KMS-11 (cell line): ENCODE measurements around the gene SIRT4.

Source experiments
- H2AFZ ChIP-seq: fragments of 200-600 bp; sonication (generic); 2 replicates; pipeline ENCODE4 v1.6.1; 2016; ENCODE audit warnings: antibody characterized with exemption, mixed run types, low read depth
- H3K27ac ChIP-seq: fragments of 200-600 bp; sonication (generic); 2 replicates; pipeline ENCODE4 v1.6.1; 2016; ENCODE audit warnings: mild to moderate bottlenecking, mixed run types
- H3K27me3 ChIP-seq: fragments of 200-600 bp; sonication (generic); 2 replicates; pipeline ENCODE4 v1.6.1; 2017; ENCODE audit warnings: mild to moderate bottlenecking, low read depth, mixed run types, moderate library complexity; ENCODE audit not compliant: insufficient read depth
- H3K36me3 ChIP-seq: fragments of 200-600 bp; sonication (generic); 2 replicates; pipeline ENCODE4 v1.6.1; 2017; ENCODE audit warnings: mild to moderate bottlenecking, mixed run types; ENCODE audit not compliant: insufficient read depth
- H3K4me1 ChIP-seq: fragments of 200-600 bp; sonication (generic); 2 replicates; pipeline ENCODE4 v1.6.1; 2016; ENCODE audit warnings: mild to moderate bottlenecking, low read depth, mixed run types; ENCODE audit not compliant: poor library complexity, severe bottlenecking
- H3K4me2 ChIP-seq: fragments of 200-600 bp; sonication (generic); 2 replicates; pipeline ENCODE4 v1.7.0; 2016; ENCODE audit warnings: mild to moderate bottlenecking, mixed run types
- H3K4me3 ChIP-seq: fragments of 200-600 bp; sonication (generic); IDR thresholded peaks from 2 replicates; pipeline ENCODE4 v1.6.1; 2017; ENCODE audit warnings: low read depth, low read length, mixed read lengths; ENCODE audit not compliant: insufficient read depth
- H3K79me2 ChIP-seq: fragments of 200-600 bp; sonication (generic); 2 replicates; pipeline ENCODE4 v1.6.1; 2016; ENCODE audit warnings: low read depth, mixed run types; ENCODE audit not compliant: insufficient read depth
- H3K9ac ChIP-seq: fragments of 200-600 bp; sonication (generic); 2 replicates; pipeline ENCODE4 v1.6.1; 2016; ENCODE audit warnings: mild to moderate bottlenecking, mixed run types
- H4K20me1 ChIP-seq: fragments of 200-600 bp; sonication (generic); 2 replicates; pipeline ENCODE4 v1.6.1; 2016; ENCODE audit warnings: mild to moderate bottlenecking, mixed run types; ENCODE audit not compliant: insufficient read depth
- TF ChIP-seq, protein P1 (sequence below): fragments of 200-600 bp; sonication (generic); conservative IDR thresholded peaks from 2 replicates; pipeline ENCODE4 v1.6.1; 2017; ENCODE audit warnings: low read depth, mild to moderate bottlenecking, antibody characterized with exemption, low read length, moderate library complexity, mixed read lengths

SIRT4 gene

DNA sequence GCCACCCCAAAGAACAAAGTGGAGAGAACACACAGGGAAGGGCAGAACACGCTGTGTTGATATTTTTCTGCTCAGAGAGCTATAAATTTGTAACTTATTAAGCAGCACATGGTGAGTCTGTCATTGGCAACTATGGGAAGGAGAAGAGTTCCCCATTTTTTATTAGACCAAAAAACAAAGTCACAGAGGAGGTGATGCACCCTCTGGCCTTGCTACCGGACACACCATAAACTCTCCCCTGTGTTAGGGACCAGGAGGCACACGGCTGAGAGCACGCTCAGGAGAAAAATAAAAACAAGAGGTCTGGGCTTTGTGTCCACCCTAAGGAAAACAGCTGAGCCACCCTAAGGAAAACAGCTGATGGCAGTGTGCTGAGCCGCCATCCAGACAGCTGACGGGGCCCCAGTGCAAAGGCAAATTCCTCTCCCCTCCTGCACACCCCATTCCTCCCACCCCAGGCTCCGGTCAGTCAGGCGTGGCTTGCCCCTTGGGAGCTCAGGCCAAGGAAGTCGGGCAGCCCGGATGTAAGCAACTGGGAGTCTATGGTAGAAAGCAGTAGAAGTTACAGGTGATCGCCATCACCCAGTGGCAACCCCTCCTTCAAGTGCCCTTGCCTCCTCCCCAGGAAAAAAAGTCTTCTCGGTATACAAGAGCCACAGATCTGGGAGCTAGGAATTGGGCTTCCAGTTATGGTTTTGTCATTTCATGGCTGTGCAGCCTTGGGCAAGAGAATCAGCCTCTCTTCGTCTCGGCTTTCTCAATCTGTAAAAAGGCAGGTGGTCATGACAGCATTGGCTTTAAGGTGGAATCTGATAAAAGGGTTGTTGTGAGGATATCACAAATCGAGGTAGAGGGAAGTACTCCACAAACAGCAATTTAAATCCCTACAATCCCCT is 39.0 kb upstream of the SIRT4 start:
- Histone ChIP-seq H4K20me1 (no peaks in the 10 kb centered on the region), H3K27me3 (no peaks in the 10 kb centered on the region), H2AFZ (no peak overlapping the region), H3K4me2 (no peak overlapping the region), H3K27ac (no peak overlapping the region), H3K36me3 (no peaks in the 10 kb centered on the region), H3K4me3 (no peak overlapping the region), H3K9ac (no peak overlapping the region), H3K79me2 (no peaks in the 10 kb centered on the region), H3K4me1 (no peaks in the 10 kb centered on the region)
- TF ChIP-seq, protein P1, sequence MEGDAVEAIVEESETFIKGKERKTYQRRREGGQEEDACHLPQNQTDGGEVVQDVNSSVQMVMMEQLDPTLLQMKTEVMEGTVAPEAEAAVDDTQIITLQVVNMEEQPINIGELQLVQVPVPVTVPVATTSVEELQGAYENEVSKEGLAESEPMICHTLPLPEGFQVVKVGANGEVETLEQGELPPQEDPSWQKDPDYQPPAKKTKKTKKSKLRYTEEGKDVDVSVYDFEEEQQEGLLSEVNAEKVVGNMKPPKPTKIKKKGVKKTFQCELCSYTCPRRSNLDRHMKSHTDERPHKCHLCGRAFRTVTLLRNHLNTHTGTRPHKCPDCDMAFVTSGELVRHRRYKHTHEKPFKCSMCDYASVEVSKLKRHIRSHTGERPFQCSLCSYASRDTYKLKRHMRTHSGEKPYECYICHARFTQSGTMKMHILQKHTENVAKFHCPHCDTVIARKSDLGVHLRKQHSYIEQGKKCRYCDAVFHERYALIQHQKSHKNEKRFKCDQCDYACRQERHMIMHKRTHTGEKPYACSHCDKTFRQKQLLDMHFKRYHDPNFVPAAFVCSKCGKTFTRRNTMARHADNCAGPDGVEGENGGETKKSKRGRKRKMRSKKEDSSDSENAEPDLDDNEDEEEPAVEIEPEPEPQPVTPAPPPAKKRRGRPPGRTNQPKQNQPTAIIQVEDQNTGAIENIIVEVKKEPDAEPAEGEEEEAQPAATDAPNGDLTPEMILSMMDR = no peak

DNA sequence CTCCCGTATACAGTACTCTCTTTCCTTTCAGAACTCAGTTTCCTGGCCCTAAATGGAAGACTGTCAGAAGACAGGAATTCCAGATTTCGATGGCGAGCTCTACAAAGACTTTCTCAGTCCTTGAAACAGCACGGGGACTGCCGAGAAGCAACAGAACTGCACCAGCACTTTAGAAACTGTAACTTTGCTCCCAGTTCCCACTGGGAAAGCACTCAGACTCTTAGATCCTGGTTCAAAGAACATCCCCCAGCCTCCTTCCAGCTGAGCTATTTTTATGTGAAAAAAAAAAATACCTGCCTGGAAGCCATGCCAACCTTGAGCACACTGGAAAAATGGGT is 38.4 kb upstream of the SIRT4 start:
- no peaks in the 10 kb centered on the region for H3K79me2 ChIP-seq
- no peak overlapping the region for H3K4me2 ChIP-seq
- no peak overlapping the region for H3K4me3 ChIP-seq
- H3K36me3 ChIP-seq = no peaks in the 10 kb centered on the region
- no peak overlapping the region for H2AFZ ChIP-seq
- H3K27ac ChIP-seq = no peak overlapping the region
- TF ChIP-seq, protein P1 = no peak
- H3K4me1 ChIP-seq = no peaks in the 10 kb centered on the region
- no peaks in the 10 kb centered on the region for H3K27me3 ChIP-seq
- no peak overlapping the region for H3K9ac ChIP-seq
- H4K20me1 ChIP-seq = no peaks in the 10 kb centered on the region

- TF ChIP-seq, protein P1 = no peak
- Histone ChIP-seq H3K36me3 (no peaks in the 10 kb centered on the region), H3K4me2 (peak overlapping the region; percentile 36; the same call in 1 of the 2 replicates), H3K27me3 (no peaks in the 10 kb centered on the region), H3K4me3 (no peak overlapping the region), H3K27ac (no peak overlapping the region), H3K79me2 (no peaks in the 10 kb centered on the region), H3K4me1 (no peaks in the 10 kb centered on the region), H2AFZ (no peak overlapping the region), H3K9ac (no peak overlapping the region), H4K20me1 (no peaks in the 10 kb centered on the region)
Observed at GRCh38 chr12:120264086-120264903, 37.8 kb upstream of the SIRT4 start.

DNA sequence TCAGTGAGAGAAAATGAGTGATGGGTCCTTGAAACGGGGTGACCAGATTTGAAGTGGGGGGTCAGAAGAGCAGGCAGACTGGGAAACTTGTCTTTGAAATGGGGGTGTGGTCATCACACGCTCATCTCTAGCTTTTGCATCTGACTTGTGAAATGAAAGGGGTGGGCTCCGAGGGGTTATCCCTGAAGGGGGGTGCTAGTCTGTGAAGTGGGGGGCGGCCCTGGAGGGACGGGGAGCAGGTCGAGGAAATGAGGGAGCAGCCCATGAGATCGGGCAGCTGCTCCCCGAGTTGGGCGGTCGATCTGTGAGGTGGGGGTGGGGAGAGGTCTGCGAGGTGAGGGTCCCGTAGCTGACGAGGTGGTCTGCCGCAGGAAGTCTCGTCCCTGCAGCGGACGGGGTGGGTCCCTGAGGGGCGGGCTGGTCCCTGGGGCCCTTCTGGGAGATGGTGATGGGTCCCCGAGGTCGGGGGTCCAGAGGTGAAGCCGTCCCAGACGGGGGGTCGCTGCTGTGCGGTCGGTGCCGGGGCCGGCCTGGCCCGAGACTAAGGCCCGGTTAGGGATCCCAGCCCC is 37.1 kb upstream of the SIRT4 start:
- TF ChIP-seq, protein P1 = no peak
- Histone ChIP-seq H3K36me3 (no peaks in the 10 kb centered on the region), H3K4me2 (peak overlapping the region; percentile 36), H3K4me3 (no peak overlapping the region), H2AFZ (peak overlapping the region; percentile 38; the same call in 1 of the 2 replicates), H3K4me1 (no peaks in the 10 kb centered on the region), H3K27ac (no peak overlapping the region), H3K27me3 (no peaks in the 10 kb centered on the region), H3K79me2 (no peaks in the 10 kb centered on the region), H4K20me1 (no peaks in the 10 kb centered on the region), H3K9ac (peak overlapping the region; percentile 44; the same call in 1 of the 2 replicates)
